ENCODE results near the gene SEZ6L.

SEZ6L gene

DNA sequence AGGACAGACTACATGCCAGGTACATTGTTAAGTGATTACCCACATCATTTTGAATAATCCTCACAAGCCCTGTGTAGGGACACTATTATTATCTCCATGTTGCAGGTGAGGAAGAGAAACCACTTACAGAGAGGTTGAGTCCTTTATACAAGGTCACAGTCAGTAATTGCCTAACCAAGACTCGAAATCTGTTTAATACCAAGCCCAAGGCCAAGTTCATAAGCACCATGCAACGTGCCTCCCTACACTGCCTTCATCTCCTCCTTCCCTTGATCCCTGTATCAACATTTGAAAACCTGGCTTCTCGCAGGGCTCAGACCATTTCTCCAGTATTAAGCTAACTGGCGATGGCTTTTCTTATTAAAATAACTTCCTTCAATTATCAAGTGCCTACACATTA lies 41.7 kb upstream of the SEZ6L start:
- TF ChIP-seq RAD21 (IDR thresholded peaks at IDR 0.05; ENCODE audit: low read depth) = no peak
- no peak for TF ChIP-seq EGR1 (IDR thresholded peaks at IDR 0.05)
- TF ChIP-seq, protein P1, sequence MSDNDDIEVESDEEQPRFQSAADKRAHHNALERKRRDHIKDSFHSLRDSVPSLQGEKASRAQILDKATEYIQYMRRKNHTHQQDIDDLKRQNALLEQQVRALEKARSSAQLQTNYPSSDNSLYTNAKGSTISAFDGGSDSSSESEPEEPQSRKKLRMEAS (IDR thresholded peaks at IDR 0.05) = no peak
- TF ChIP-seq FOXM1 (IDR thresholded peaks at IDR 0.05; ENCODE audit: borderline replicate concordance, low read depth) = no peak
- no peak for TF ChIP-seq TEAD4 (IDR thresholded peaks at IDR 0.05)
- no peak for TF ChIP-seq TAF1 (IDR thresholded peaks at IDR 0.05; ENCODE audit: low read depth)
- TF ChIP-seq TCF12 (IDR thresholded peaks at IDR 0.05; ENCODE audit: low read depth) = no peak
- no peak for TF ChIP-seq EP300 (IDR thresholded peaks at IDR 0.05; ENCODE audit: borderline replicate concordance)
- no peak for TF ChIP-seq CEBPB (IDR thresholded peaks at IDR 0.05)
- TF ChIP-seq, protein P2, sequence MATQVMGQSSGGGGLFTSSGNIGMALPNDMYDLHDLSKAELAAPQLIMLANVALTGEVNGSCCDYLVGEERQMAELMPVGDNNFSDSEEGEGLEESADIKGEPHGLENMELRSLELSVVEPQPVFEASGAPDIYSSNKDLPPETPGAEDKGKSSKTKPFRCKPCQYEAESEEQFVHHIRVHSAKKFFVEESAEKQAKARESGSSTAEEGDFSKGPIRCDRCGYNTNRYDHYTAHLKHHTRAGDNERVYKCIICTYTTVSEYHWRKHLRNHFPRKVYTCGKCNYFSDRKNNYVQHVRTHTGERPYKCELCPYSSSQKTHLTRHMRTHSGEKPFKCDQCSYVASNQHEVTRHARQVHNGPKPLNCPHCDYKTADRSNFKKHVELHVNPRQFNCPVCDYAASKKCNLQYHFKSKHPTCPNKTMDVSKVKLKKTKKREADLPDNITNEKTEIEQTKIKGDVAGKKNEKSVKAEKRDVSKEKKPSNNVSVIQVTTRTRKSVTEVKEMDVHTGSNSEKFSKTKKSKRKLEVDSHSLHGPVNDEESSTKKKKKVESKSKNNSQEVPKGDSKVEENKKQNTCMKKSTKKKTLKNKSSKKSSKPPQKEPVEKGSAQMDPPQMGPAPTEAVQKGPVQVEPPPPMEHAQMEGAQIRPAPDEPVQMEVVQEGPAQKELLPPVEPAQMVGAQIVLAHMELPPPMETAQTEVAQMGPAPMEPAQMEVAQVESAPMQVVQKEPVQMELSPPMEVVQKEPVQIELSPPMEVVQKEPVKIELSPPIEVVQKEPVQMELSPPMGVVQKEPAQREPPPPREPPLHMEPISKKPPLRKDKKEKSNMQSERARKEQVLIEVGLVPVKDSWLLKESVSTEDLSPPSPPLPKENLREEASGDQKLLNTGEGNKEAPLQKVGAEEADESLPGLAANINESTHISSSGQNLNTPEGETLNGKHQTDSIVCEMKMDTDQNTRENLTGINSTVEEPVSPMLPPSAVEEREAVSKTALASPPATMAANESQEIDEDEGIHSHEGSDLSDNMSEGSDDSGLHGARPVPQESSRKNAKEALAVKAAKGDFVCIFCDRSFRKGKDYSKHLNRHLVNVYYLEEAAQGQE (IDR thresholded peaks at IDR 0.05; ENCODE audit: low read depth) = no peak
- no peak for TF ChIP-seq ZBTB7A (IDR thresholded peaks at IDR 0.05; ENCODE audit: low read depth)
- TF ChIP-seq, protein P3, sequence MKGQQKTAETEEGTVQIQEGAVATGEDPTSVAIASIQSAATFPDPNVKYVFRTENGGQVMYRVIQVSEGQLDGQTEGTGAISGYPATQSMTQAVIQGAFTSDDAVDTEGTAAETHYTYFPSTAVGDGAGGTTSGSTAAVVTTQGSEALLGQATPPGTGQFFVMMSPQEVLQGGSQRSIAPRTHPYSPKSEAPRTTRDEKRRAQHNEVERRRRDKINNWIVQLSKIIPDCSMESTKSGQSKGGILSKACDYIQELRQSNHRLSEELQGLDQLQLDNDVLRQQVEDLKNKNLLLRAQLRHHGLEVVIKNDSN (IDR thresholded peaks at IDR 0.05) = no peak
- no peak for TF ChIP-seq CREB1 (IDR thresholded peaks at IDR 0.05; ENCODE audit: low read depth)
- TF ChIP-seq NFIC (IDR thresholded peaks at IDR 0.05) = no peak
- no peak for TF ChIP-seq YY1 (IDR thresholded peaks at IDR 0.05; ENCODE audit: low read depth)

DNA sequence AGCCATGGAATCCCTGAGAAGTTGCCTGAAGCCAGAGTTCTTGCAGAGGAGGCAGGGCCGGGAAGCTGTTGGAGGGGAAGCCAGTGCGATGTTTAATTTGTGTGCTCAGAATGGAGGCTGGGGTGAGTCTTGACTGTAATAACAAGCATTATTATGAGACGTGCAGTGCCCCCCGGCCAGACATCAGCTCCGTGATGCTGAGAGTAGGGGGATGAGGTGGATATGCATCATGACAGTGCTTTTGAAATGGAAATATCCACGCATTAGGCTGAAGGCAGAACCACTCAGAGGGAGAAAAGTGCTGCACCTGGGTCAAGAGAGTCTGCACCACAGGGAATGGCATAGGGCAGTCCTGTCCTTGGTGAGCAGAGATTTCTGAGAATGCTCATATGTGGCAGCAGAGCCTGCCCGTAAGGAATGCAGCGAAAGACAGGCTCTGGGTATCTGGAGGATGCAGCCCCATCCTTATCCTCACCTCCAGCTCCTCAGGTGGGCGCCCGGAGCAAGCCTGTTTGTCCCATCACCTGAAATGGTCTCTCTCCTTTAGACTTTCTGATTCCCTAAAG lies 37.6 kb upstream of the SEZ6L start:
- no peak for TF ChIP-seq ZBTB7A (IDR thresholded peaks at IDR 0.05; ENCODE audit: low read depth)
- no peak for TF ChIP-seq YY1 (IDR thresholded peaks at IDR 0.05; ENCODE audit: low read depth)
- no peak for TF ChIP-seq TEAD4 (IDR thresholded peaks at IDR 0.05)
- no peak for TF ChIP-seq RAD21 (IDR thresholded peaks at IDR 0.05; ENCODE audit: low read depth)

DNA sequence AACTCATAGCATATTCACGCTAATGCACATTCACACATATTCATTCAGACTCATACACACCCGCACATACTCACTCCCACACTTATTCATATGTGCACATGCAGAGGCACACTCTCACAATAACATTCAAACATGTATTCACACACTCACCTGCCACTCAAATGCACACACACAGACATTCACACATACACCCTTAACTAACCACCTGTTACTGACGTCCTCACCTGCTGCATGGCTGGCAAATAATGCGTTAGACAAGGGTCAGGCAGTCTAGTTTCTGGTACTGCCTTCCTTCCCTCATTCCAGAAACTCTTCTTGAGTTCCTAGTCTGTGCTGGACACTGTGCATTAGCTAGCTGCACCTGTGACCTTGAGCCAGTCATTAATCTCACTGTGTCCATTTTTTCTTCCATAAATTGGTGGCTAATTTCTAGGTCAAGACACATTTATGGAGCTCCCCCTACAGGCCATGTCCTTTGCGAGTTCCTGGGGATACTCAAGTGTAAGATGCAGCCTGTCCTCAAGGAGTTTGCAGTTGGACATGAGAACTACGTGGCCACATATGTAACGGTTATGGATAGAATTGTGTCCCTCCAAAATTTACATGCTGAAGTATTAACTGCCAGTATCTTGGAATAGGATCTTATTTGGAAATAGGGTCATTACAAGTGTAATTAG lies 34.5 kb upstream of the SEZ6L start:
- no peak for TF ChIP-seq CEBPB (IDR thresholded peaks at IDR 0.05)
- peak; percentile 18; the same call in 1 of the 2 replicates for TF ChIP-seq RAD21 (IDR thresholded peaks at IDR 0.05; ENCODE audit: low read depth)

DNA sequence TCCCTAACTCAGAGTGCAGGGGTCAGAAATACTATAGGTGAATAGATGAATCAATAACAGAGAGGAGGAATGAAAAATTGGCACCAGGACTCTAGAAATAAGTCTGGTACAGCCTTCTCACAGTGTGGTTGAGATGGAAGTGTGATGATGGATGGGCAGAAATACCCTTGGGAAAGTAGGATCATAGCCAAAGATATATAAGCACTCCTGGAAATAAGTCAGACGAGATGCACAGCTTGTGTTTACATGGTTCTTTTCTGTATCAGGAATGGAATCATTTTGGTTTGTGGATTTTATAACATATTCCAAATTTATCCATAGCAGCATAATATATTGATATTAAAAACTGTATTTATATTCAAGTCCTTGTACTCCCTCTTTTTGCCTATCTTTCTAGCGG lies 33.5 kb upstream of the SEZ6L start:
- TF ChIP-seq TEAD4 (IDR thresholded peaks at IDR 0.05) (no peak), YY1 (IDR thresholded peaks at IDR 0.05; ENCODE audit: low read depth) (no peak), CREB1 (IDR thresholded peaks at IDR 0.05; ENCODE audit: low read depth) (no peak), EGR1 (IDR thresholded peaks at IDR 0.05) (no peak), FOXM1 (IDR thresholded peaks at IDR 0.05; ENCODE audit: borderline replicate concordance, low read depth) (no peak), EP300 (IDR thresholded peaks at IDR 0.05; ENCODE audit: borderline replicate concordance) (no peak), RAD21 (IDR thresholded peaks at IDR 0.05; ENCODE audit: low read depth) (no peak), NFIC (IDR thresholded peaks at IDR 0.05) (no peak), TAF1 (IDR thresholded peaks at IDR 0.05; ENCODE audit: low read depth) (no peak), ZBTB7A (IDR thresholded peaks at IDR 0.05; ENCODE audit: low read depth) (no peak)
- TF ChIP-seq, protein P1 (IDR thresholded peaks at IDR 0.05) = no peak

DNA sequence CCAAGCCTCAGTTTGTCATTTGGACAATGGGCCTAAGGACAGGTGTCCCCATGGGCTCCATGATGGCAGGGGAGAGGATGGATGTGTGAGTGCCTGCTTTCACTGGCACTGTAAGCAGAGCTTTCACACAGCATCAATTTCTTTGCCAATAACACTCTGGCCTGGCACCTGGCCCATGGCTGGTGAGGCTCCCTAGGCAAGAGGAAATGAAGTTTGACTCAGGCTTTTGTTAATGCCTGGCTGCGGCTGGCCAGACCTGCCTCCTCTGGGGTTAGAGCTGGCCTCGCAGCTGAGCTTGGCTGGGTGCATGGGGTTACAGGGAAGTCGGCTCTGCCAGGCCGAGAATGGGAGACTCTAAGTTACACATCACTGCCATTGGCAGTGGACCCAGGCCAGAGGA lies 30.0 kb upstream of the SEZ6L start:
- no peak for TF ChIP-seq NFIC (IDR thresholded peaks at IDR 0.05)
- TF ChIP-seq, protein P1 (IDR thresholded peaks at IDR 0.05) = no peak
- no peak for TF ChIP-seq TEAD4 (IDR thresholded peaks at IDR 0.05)
- TF ChIP-seq ZBTB7A (IDR thresholded peaks at IDR 0.05; ENCODE audit: low read depth) = no peak

DNA sequence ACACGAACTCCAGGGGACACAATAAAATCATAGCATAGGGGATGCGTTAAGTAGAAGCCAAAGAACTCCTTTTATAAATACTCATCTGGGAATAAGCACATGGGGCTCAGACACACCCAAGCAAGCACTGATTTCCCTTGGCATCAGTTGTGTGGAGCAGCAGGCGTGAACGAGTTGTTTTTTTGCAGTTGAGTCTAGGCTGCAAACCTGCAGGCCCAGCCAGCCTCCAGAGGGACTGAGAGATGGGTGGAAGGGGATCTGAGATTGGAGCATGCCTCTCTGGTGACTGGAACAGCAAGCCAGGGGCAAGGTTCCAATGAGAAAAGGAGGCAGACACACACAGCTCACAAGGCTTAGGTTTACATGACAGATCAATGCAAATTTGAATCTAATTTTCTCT lies 27.4 kb upstream of the SEZ6L start:
- no peak for TF ChIP-seq TAF1 (IDR thresholded peaks at IDR 0.05; ENCODE audit: low read depth)
- TF ChIP-seq EGR1 (IDR thresholded peaks at IDR 0.05) = no peak
- no peak for TF ChIP-seq TCF12 (IDR thresholded peaks at IDR 0.05; ENCODE audit: low read depth)
- no peak for TF ChIP-seq TEAD4 (IDR thresholded peaks at IDR 0.05)
- no peak for TF ChIP-seq ZBTB7A (IDR thresholded peaks at IDR 0.05; ENCODE audit: low read depth)
- no peak for TF ChIP-seq YY1 (IDR thresholded peaks at IDR 0.05; ENCODE audit: low read depth)
- no peak for TF ChIP-seq CEBPB (IDR thresholded peaks at IDR 0.05)
- TF ChIP-seq, protein P2 (IDR thresholded peaks at IDR 0.05; ENCODE audit: low read depth) = no peak
- no peak for TF ChIP-seq FOXM1 (IDR thresholded peaks at IDR 0.05; ENCODE audit: borderline replicate concordance, low read depth)
- no peak for TF ChIP-seq CREB1 (IDR thresholded peaks at IDR 0.05; ENCODE audit: low read depth)
- no peak for TF ChIP-seq NFIC (IDR thresholded peaks at IDR 0.05)
- TF ChIP-seq RAD21 (IDR thresholded peaks at IDR 0.05; ENCODE audit: low read depth) = no peak
- TF ChIP-seq EP300 (IDR thresholded peaks at IDR 0.05; ENCODE audit: borderline replicate concordance) = no peak
- TF ChIP-seq, protein P3 (IDR thresholded peaks at IDR 0.05) = no peak
